Vagina (tissue), 2 donors: Measurements from ENCODE around the gene GPC5.

Source experiments
- CTCF ChIP-seq, 3 experiments: fragments of 450-650 bp in 2 of 3; fragments of 200-600 bp in 1 of 3; sonication (generic) in 1 of 3; IDR thresholded peaks; one replicate each; pipeline ENCODE4 v1.5.1; 2017 to 2019; ENCODE audit warnings: antibody characterized with exemption in 3 of 3, mild to moderate bottlenecking in 2 of 3, moderate library complexity in 2 of 3
- POLR2A ChIP-seq, 2 donors: fragments of 450-650 bp; IDR thresholded peaks; one replicate each; pipeline ENCODE4 v1.6.1; 2017; ENCODE audit warnings: antibody characterized with exemption in 2 of 2, mild to moderate bottlenecking in 2 of 2, moderate library complexity in 2 of 2
- POLR2AphosphoS5 ChIP-seq, 2 donors: sonication (generic); formaldehyde crosslinking; IDR thresholded peaks; one replicate each; pipeline ENCODE4 v1.9.0; 2017; ENCODE audit warnings: antibody characterized with exemption in 2 of 2, mild to moderate bottlenecking in 2 of 2, low read depth in 1 of 2; ENCODE audit not compliant: insufficient read depth in 1 of 2

GRCh38 chr13:91962946-91963345 is 564.5 kb downstream of the GPC5 start:
- TF ChIP-seq CTCF (IDR thresholded peaks at IDR 0.05) (no peak), POLR2AphosphoS5 (IDR thresholded peaks at IDR 0.05; ENCODE audit: insufficient read depth in 1 of 2, low read depth in 1 of 2) (no peak), POLR2A (IDR thresholded peaks at IDR 0.05) (no peak)
